ENCODE results near the gene ADGRF1. TPM values are rescaled to one million over a fixed set of nuclear protein-coding genes. Genes with fewer than 3 reads are reported as not detected.
A peak's percentile ranks its signal among the peaks of the same experiment; 100 is the strongest.
"Not testable (repeated sequence)": the region's sequence is repeated elsewhere in the genome, so short reads cannot be mapped to it uniquely, and the experiment has no call there.

Gene ADGRF1
- total RNA-seq, 2 donors from 2014 or later = not detected

GRCh38 chr6:46993846-46994245, 48.3 kb downstream of the ADGRF1 start:
- DNase-seq (ENCODE audit: low spot score) = no peak
- no peak overlapping the region for H3K27ac ChIP-seq
- H3K27me3 ChIP-seq = no peaks in the 10 kb centered on the region
- peaks cover 0 to 18% of the 10 kb centered on the region in 2 donors for H3K4me1 ChIP-seq
- no peaks in the 10 kb centered on the region for H3K9me3 ChIP-seq
- TF ChIP-seq CTCF (IDR thresholded peaks at IDR 0.05) = no peak
- no peaks in the 10 kb centered on the region for H3K36me3 ChIP-seq
- no peak overlapping the region for H3K4me3 ChIP-seq

- H3K27ac ChIP-seq; H3K4me3 ChIP-seq; H3K36me3 ChIP-seq; H3K9me3 ChIP-seq; DNase-seq (ENCODE audit: low spot score); H3K27me3 ChIP-seq: not testable (repeated sequence)
- H3K4me1 ChIP-seq = peaks cover 0 to 18% of the 10 kb centered on the region in 2 donors
Observed at GRCh38 chr6:46992391-46992790, 49.7 kb downstream of the ADGRF1 start.

- not testable (repeated sequence) for DNase-seq (ENCODE audit: low spot score); H3K36me3 ChIP-seq; H3K9me3 ChIP-seq; H3K27me3 ChIP-seq; H3K4me3 ChIP-seq
- peak; percentile 48 to 77 for TF ChIP-seq CTCF (IDR thresholded peaks at IDR 0.05)
- H3K4me1 ChIP-seq = peaks cover 0 to 18% of the 10 kb centered on the region in 2 donors
- H3K27ac ChIP-seq = peak overlapping the region in 1 of 2 donors; percentile 40
Observed at GRCh38 chr6:46990818-46991510, 51.2 kb downstream of the ADGRF1 start.

- Histone ChIP-seq H3K4me3 (no peak overlapping the region), H3K9me3 (no peaks in the 10 kb centered on the region), H3K36me3 (no peaks in the 10 kb centered on the region), H3K4me1 (peaks cover 0 to 20% of the 10 kb centered on the region in 2 donors), H3K27ac (peak overlapping the region in 1 of 2 donors; percentile 40), H3K27me3 (no peaks in the 10 kb centered on the region)
- DNase-seq (ENCODE audit: low spot score) = no peak
- no peak for TF ChIP-seq CTCF (IDR thresholded peaks at IDR 0.05)
Observed at GRCh38 chr6:46990031-46990644, 52.0 kb downstream of the ADGRF1 start.

GRCh38 chr6:46989398-46989797, 52.7 kb downstream of the ADGRF1 start:
- Histone ChIP-seq H3K36me3 (no peaks in the 10 kb centered on the region), H3K9me3 (no peaks in the 10 kb centered on the region), H3K27ac (peak overlapping the region in 1 of 2 donors; percentile 40), H3K4me3 (no peak overlapping the region), H3K4me1 (peaks cover 0 to 24% of the 10 kb centered on the region in 2 donors), H3K27me3 (no peaks in the 10 kb centered on the region)
- DNase-seq (ENCODE audit: low spot score) = no peak
- no peak for TF ChIP-seq CTCF (IDR thresholded peaks at IDR 0.05)

GRCh38 chr6:46985943-46986342, 56.2 kb downstream of the ADGRF1 start:
- DNase-seq (ENCODE audit: low spot score) = no peak
- H3K4me1 ChIP-seq = peaks cover 0 to 24% of the 10 kb centered on the region in 2 donors
- no peaks in the 10 kb centered on the region for H3K27me3 ChIP-seq
- H3K36me3 ChIP-seq = no peaks in the 10 kb centered on the region
- TF ChIP-seq CTCF (IDR thresholded peaks at IDR 0.05) = no peak
- no peaks in the 10 kb centered on the region for H3K9me3 ChIP-seq
- no peak overlapping the region for H3K4me3 ChIP-seq
- H3K27ac ChIP-seq = no peak overlapping the region

Data from right atrium auricular region (tissue), 2 donors.